ENCODE data around the gene PRKCZ.
A peak's percentile ranks its signal among the peaks of the same experiment; 100 is the strongest.

PRKCZ gene

GRCh38 chr1:2104621-2105427 is 54.6 kb downstream of the PRKCZ start:
- H3K4me3 ChIP-seq (replicated peaks; ENCODE audit: low read depth, low read length), result no peak overlapping the region
- TF ChIP-seq CTCF (IDR thresholded peaks at IDR 0.05; ENCODE audit: low read depth, low read length, missing control alignments), result peak; percentile 4
- DNase-seq (ENCODE audit: extremely low read depth, low read depth), result no peak

GRCh38 chr1:2105781-2106524 is 55.7 kb downstream of the PRKCZ start:
- no peak for TF ChIP-seq CTCF (IDR thresholded peaks at IDR 0.05; ENCODE audit: low read depth, low read length, missing control alignments)
- DNase-seq (ENCODE audit: extremely low read depth, low read depth), result no peak
- no peak overlapping the region for H3K4me3 ChIP-seq (replicated peaks; ENCODE audit: low read depth, low read length)

- no peak for TF ChIP-seq CTCF (IDR thresholded peaks at IDR 0.05; ENCODE audit: low read depth, low read length, missing control alignments)
- DNase-seq (ENCODE audit: extremely low read depth, low read depth), result no peak
Observed at GRCh38 chr1:2106659-2107405, 56.6 kb downstream of the PRKCZ start.

GRCh38 chr1:2107586-2108212 is 57.5 kb downstream of the PRKCZ start:
- no peak for TF ChIP-seq CTCF (IDR thresholded peaks at IDR 0.05; ENCODE audit: low read depth, low read length, missing control alignments)
- DNase-seq (ENCODE audit: extremely low read depth, low read depth), result no peak
- no peak overlapping the region for H3K4me3 ChIP-seq (replicated peaks; ENCODE audit: low read depth, low read length)

More at GRCh38 chr1:2106659-2107405, 56.6 kb downstream of the PRKCZ start:
- H3K4me3 ChIP-seq (replicated peaks; ENCODE audit: low read depth, low read length), result no peak overlapping the region

- peak; percentile 51 for TF ChIP-seq CTCF (IDR thresholded peaks at IDR 0.05; ENCODE audit: low read depth, low read length, missing control alignments)
- DNase-seq (ENCODE audit: extremely low read depth, low read depth), result no peak
- no peak overlapping the region for H3K4me3 ChIP-seq (replicated peaks; ENCODE audit: low read depth, low read length)
Observed at GRCh38 chr1:2108213-2108876, 58.1 kb downstream of the PRKCZ start.
